ENCODE data around the gene MADD. TPM values are rescaled to one million over a fixed set of nuclear protein-coding genes. Genes with fewer than 3 reads are reported as not detected.

MADD gene
- total RNA-seq, 1 experiment from 2014 or later, result 26.4 TPM

- no peak for ATAC-seq
- H3K4me3 ChIP-seq (ENCODE audit: low read length), result no peak overlapping the region
- H3K9me2 ChIP-seq (replicated peaks; ENCODE audit: low read length), result no peaks in the 10 kb centered on the region
- ChIA-PET POLR2A (ENCODE audit: unreplicated experiment) (no interaction called here), CTCF (interaction anchor here (1.3 kb wide), 1 partner anchor 12 kb away, joined by 3 read pairs; no protein-coding TSS in a partner anchor)
- H3K27me3 ChIP-seq (ENCODE audit: low read length), result no peaks in the 10 kb centered on the region
- H3K36me3 ChIP-seq (ENCODE audit: low read depth, low read length), result peaks cover 21% of the 10 kb centered on the region
- BruUV-seq (replicated peaks), result no TSS peak
- H3K27ac ChIP-seq (ENCODE audit: low read length), result no peak overlapping the region
- H2AFZ ChIP-seq (ENCODE audit: low read length), result no peak overlapping the region
- H3K9ac ChIP-seq (ENCODE audit: low read length), result no peak overlapping the region
- no peak for DNase-seq
- no peak overlapping the region for H3K4me2 ChIP-seq (ENCODE audit: low read length)
- peaks cover 41% of the 10 kb centered on the region for H3K79me2 ChIP-seq (ENCODE audit: low read length)
- intact Hi-C loops (cut with micrococcal nuclease), result loop anchor here (2.0 kb wide), 1 partner anchor 83 kb away; no protein-coding TSS in a partner anchor
- no peaks in the 10 kb centered on the region for H3K9me3 ChIP-seq (ENCODE audit: low read length)
- TF ChIP-seq EZH2 (IDR thresholded peaks at IDR 0.05; ENCODE audit: low read length, unreplicated experiment) (no peak), CTCF (conservative IDR thresholded peaks at IDR 0.05; ENCODE audit: low read depth, low read length) (no peak), EZH2phosphoT487 (IDR thresholded peaks at IDR 0.05; ENCODE audit: borderline replicate concordance, low read length) (no peak)
- H4K20me1 ChIP-seq (ENCODE audit: low read length), result peaks cover 14% of the 10 kb centered on the region; the same call in 1 of the 2 replicates
- peaks cover 19% of the 10 kb centered on the region for H3K4me1 ChIP-seq (ENCODE audit: insufficient read depth, low read length)
- no peaks in the 10 kb centered on the region for H3F3A ChIP-seq (ENCODE audit: low read length, unreplicated experiment)
Measured at GRCh38 chr11:47271961-47272661, 2.2 kb downstream of the MADD start.

- H3K79me2 ChIP-seq (ENCODE audit: low read length), result peaks cover 41% of the 10 kb centered on the region
- intact Hi-C loops (cut with micrococcal nuclease), result no loop called here
- CTCF ChIA-PET, result interaction anchor here (1.3 kb wide), 1 partner anchor 13 kb away, joined by 3 read pairs; no protein-coding TSS in a partner anchor
Measured at GRCh38 chr11:47272706-47273105, 2.8 kb downstream of the MADD start.

More at GRCh38 chr11:47272706-47273105, 2.8 kb downstream of the MADD start:
- no peak overlapping the region for H3K4me3 ChIP-seq (ENCODE audit: low read length)
- POLR2A ChIA-PET (ENCODE audit: unreplicated experiment), result no interaction called here
- no peaks in the 10 kb centered on the region for H3K27me3 ChIP-seq (ENCODE audit: low read length)
- peaks cover 19% of the 10 kb centered on the region for H3K4me1 ChIP-seq (ENCODE audit: insufficient read depth, low read length)
- H3K9ac ChIP-seq (ENCODE audit: low read length), result no peak overlapping the region
- DNase-seq, result no peak
- H3K27ac ChIP-seq (ENCODE audit: low read length), result no peak overlapping the region
- no peak overlapping the region for H2AFZ ChIP-seq (ENCODE audit: low read length)
- no peaks in the 10 kb centered on the region for H3K9me2 ChIP-seq (replicated peaks; ENCODE audit: low read length)
- peaks cover 23% of the 10 kb centered on the region for H3K36me3 ChIP-seq (ENCODE audit: low read depth, low read length)
- BruUV-seq (replicated peaks), result no TSS peak
- no peak for ATAC-seq
- peaks cover 14% of the 10 kb centered on the region; the same call in 1 of the 2 replicates for H4K20me1 ChIP-seq (ENCODE audit: low read length)
- H3K4me2 ChIP-seq (ENCODE audit: low read length), result no peak overlapping the region
- H3F3A ChIP-seq (ENCODE audit: low read length, unreplicated experiment), result no peaks in the 10 kb centered on the region
- no peak for TF ChIP-seq CTCF (conservative IDR thresholded peaks at IDR 0.05; ENCODE audit: low read depth, low read length)
- no peak for TF ChIP-seq EZH2phosphoT487 (IDR thresholded peaks at IDR 0.05; ENCODE audit: borderline replicate concordance, low read length)
- no peak for TF ChIP-seq EZH2 (IDR thresholded peaks at IDR 0.05; ENCODE audit: low read length, unreplicated experiment)
- H3K9me3 ChIP-seq (ENCODE audit: low read length), result no peaks in the 10 kb centered on the region
